ENCODE measurements around the gene APOBEC3A. TPM values are rescaled to one million over a fixed set of nuclear protein-coding genes. Genes with fewer than 3 reads are reported as not detected.

The APOBEC3A gene
- total RNA-seq, 2 experiments from 2014 or later: not detected

DNA sequence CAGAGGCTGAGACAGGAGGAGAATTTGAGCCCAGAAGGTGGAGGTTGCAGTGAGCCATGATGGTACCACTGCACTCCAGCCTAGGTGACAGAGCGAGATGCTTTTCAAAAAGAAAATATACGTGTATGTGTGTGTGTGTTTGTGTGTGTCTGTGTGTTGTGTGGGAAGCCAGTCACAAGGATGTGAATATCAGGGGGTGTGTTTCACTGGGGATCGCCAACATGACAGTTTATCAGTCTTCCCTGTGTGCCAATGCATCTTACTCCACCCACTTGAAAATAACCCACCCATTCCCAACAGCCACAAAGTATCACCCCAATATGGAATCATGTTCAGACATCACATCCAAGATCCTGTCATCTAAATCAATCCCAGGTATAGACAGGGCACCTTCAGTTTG is 14.4 kb downstream of the APOBEC3A start:
- H3K9me3 Mint-ChIP-seq: peaks cover 1% of the 10 kb centered on the region
- DNase-seq: no peak
- no peak overlapping the region for H3K27ac Mint-ChIP-seq
- intact Hi-C loops (cut with micrococcal nuclease): no loop called here
- CTCF ChIA-PET: interaction anchor here (1.1 to 6.3 kb wide), 3 partner anchors 32 to 102 kb away, joined by 3 to 36 read pairs (median 6); no protein-coding TSS in a partner anchor
- TF ChIP-seq, protein P1, sequence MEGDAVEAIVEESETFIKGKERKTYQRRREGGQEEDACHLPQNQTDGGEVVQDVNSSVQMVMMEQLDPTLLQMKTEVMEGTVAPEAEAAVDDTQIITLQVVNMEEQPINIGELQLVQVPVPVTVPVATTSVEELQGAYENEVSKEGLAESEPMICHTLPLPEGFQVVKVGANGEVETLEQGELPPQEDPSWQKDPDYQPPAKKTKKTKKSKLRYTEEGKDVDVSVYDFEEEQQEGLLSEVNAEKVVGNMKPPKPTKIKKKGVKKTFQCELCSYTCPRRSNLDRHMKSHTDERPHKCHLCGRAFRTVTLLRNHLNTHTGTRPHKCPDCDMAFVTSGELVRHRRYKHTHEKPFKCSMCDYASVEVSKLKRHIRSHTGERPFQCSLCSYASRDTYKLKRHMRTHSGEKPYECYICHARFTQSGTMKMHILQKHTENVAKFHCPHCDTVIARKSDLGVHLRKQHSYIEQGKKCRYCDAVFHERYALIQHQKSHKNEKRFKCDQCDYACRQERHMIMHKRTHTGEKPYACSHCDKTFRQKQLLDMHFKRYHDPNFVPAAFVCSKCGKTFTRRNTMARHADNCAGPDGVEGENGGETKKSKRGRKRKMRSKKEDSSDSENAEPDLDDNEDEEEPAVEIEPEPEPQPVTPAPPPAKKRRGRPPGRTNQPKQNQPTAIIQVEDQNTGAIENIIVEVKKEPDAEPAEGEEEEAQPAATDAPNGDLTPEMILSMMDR (IDR thresholded peaks at IDR 0.05): no peak
- H3K4me3 Mint-ChIP-seq: no peak overlapping the region
- ATAC-seq: no peak
- H3K4me1 Mint-ChIP-seq (ENCODE audit: low read depth): peaks cover 1% of the 10 kb centered on the region
- H3K27me3 Mint-ChIP-seq: peaks cover 18% of the 10 kb centered on the region
- H3K36me3 Mint-ChIP-seq (ENCODE audit: low read depth): no peaks in the 10 kb centered on the region
- POLR2A ChIA-PET: interaction anchor here (0.7 to 0.9 kb wide), 2 partner anchors 12 to 30 kb away, joined by 3 read pairs; no protein-coding TSS in a partner anchor

DNA sequence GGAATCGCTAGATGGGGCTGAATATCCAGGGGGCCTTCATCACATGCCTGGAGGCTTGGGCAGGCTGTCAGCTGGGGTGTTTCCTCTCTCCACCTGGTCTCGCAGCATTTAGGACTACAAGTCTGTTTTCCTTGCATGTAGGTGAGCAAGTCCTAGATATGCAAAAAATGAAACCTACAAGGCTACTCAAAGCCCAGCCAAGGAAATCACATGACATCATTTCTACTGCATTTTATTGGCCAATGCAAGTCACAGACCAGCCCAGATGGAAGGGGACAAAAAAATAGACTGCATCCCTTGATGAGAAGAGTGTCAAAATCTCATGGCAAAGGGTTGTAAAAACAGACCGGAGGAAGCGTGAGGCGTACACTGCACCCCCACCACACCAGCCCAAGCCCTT is 15.1 kb downstream of the APOBEC3A start:
- ATAC-seq (no peak), DNase-seq (no peak)
- ChIA-PET CTCF (interaction anchor here (1.9 to 6.3 kb wide), 3 partner anchors 10 to 103 kb away, joined by 10 to 36 read pairs (median 16); partner anchors contain the start of gene APOBEC3B), POLR2A (no interaction called here)
- H3K4me1 Mint-ChIP-seq (ENCODE audit: low read depth): peaks cover 3% of the 10 kb centered on the region
- no peak overlapping the region for H3K27ac Mint-ChIP-seq
- TF ChIP-seq, protein P1 (IDR thresholded peaks at IDR 0.05): no peak
- H3K27me3 Mint-ChIP-seq: peaks cover 17% of the 10 kb centered on the region
- H3K4me3 Mint-ChIP-seq: no peak overlapping the region
- intact Hi-C loops (cut with micrococcal nuclease): no loop called here
- peaks cover 6% of the 10 kb centered on the region for H3K9me3 Mint-ChIP-seq
- H3K36me3 Mint-ChIP-seq (ENCODE audit: low read depth): no peaks in the 10 kb centered on the region

DNA sequence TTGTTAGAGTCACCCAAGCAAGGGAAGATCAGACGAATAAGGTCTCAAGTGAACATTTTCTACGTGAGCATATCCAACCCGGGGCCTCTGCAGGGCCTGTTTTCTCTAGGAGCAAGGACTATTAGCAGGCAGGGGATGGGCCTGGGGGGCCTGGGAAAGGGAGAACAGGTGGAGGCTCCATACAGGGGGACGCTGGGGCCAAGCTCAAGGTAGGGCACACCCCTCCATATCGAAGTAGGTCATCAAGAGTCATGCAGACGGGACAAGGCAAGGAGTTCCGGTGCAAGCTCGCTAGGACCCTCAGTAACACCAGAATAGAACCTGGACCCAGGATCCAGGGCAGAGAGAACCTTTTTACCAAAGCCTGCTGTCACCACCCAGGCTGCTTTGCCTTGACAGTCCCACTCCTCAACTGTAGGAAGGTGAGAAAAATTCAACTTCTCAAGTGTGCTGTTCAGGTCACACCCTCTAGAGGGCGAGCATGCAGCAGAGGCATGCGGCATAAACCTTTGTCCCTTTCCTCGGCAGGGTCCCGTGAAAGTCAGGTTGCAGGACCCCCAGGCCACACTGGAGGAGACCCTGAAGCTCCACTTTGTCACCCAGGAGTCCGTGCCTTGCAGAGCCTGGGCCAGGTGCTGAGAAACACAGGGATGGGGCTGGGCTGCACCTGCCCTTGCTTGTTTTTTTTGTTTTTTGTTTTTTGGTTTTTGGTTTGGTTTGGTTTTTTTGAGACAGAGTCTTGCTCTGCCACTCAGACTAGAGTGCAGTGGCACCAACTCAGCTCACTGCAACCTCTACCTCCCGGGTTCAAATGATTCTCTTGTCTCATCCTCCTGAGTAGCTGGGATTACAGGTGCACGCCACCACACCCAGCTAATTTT is 16.1 kb downstream of the APOBEC3A start:
- TF ChIP-seq, protein P1 (IDR thresholded peaks at IDR 0.05): peak; percentile 93
- ATAC-seq (peak; percentile 97), DNase-seq (peak; percentile 77)
- Mint-ChIP-seq H3K9me3 (peaks cover 6% of the 10 kb centered on the region), H3K27me3 (peaks cover 17% of the 10 kb centered on the region), H3K27ac (no peak overlapping the region), H3K4me3 (no peak overlapping the region), H3K4me1 (ENCODE audit: low read depth) (peaks cover 3% of the 10 kb centered on the region), H3K36me3 (ENCODE audit: low read depth) (no peaks in the 10 kb centered on the region)
- ChIA-PET CTCF (interaction anchor here (0.6 to 6.3 kb wide), 17 partner anchors 9 to 292 kb away, joined by 3 to 36 read pairs (median 4); partner anchors contain the start of genes APOBEC3B and TOMM22), POLR2A (interaction anchor here (1.0 to 1.3 kb wide), 2 partner anchors 12 to 207 kb away, joined by 3 to 4 read pairs; no protein-coding TSS in a partner anchor)
- intact Hi-C loops (cut with micrococcal nuclease): no loop called here

DNA sequence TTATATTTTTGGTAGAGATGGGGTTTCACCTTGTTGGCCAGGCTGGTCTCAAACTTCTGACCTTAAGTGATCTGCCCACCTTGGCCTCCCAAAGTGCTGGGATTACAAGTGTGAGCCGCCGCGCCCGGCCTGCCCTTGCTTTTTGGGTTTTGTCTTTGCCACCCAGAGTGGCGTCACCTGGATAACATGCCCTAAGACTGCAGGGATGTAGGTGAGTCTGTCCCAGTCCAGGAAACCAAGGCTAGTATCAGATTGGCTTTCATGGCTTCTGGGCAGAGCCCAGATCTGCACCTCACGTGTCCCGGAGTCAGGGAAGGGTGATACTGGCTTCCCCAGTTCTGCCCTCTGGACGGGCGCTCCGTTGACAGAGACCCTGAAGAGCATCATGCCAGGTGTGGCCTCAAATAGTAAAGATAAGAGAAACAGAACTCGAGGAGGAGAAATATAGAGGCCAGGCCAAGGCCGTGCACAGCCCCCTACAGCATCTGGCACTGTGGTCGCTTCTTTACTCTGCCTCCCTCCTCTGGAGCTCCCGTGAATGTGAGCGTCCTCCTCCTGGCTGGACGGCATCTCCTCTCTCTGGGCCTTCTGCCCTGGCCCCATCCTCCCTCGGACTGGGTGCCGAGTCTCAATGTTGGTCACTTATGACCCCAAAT is 16.9 kb downstream of the APOBEC3A start:
- peaks cover 3% of the 10 kb centered on the region for H3K4me1 Mint-ChIP-seq (ENCODE audit: low read depth)

More for the DNA sequence above, 16.9 kb downstream of the APOBEC3A start:
- no peak for ATAC-seq
- Mint-ChIP-seq H3K4me3 (no peak overlapping the region), H3K36me3 (ENCODE audit: low read depth) (no peaks in the 10 kb centered on the region), H3K9me3 (peaks cover 6% of the 10 kb centered on the region), H3K27me3 (peaks cover 14% of the 10 kb centered on the region), H3K27ac (no peak overlapping the region)
- ChIA-PET POLR2A (interaction anchor here (1.3 to 1.4 kb wide), 2 partner anchors 103 to 208 kb away, joined by 3 to 5 read pairs; no protein-coding TSS in a partner anchor), CTCF (interaction anchor here (0.6 to 6.3 kb wide), 14 partner anchors 8 to 293 kb away, joined by 3 to 36 read pairs (median 4); partner anchors contain the start of genes APOBEC3B and TOMM22)
- intact Hi-C loops (cut with micrococcal nuclease): no loop called here
- DNase-seq: no peak
- TF ChIP-seq, protein P1 (IDR thresholded peaks at IDR 0.05): no peak

Measured in activated CD8-positive, alpha-beta T cell treated with anti-CD3 and anti-CD28 coated beads for 36 hours (primary cell).